GM18867 (cell line): Measurements from ENCODE around the gene ARMH3.
"Not testable (repeated sequence)": the region's sequence is repeated elsewhere in the genome, so short reads cannot be mapped to it uniquely, and the experiment has no call there.

Source experiments
- ATAC-seq: cut with Tn5 transposase; IDR thresholded peaks from one replicate; pipeline ENCODE4 v1.9.1; 2021; ENCODE audit warnings: mild to moderate bottlenecking, moderate library complexity; ENCODE audit not compliant: unreplicated experiment

ARMH3 gene

GRCh38 chr10:102055647-102056419 is at the start of gene ARMH3:
ARMH3 (minus strand) TSS chr10:102056173; CDS start chr10:102040114, 16,059 bp downstream.
- peak; percentile 92 for ATAC-seq

- no peak for ATAC-seq
Measured at GRCh38 chr10:102102421-102102820, 46.4 kb upstream of the ARMH3 start.

GRCh38 chr10:102101152-102101551 is 45.2 kb upstream of the ARMH3 start:
- ATAC-seq, result no peak

- no peak for ATAC-seq
Measured at GRCh38 chr10:102096449-102096848, 40.5 kb upstream of the ARMH3 start.

GRCh38 chr10:102090772-102091171 is 34.8 kb upstream of the ARMH3 start:
- no peak for ATAC-seq

- ATAC-seq, result no peak
Measured at GRCh38 chr10:102086196-102086595, 30.2 kb upstream of the ARMH3 start.

GRCh38 chr10:102085336-102085735 is 29.4 kb upstream of the ARMH3 start:
- ATAC-seq, result no peak

GRCh38 chr10:102083541-102083940 is 27.6 kb upstream of the ARMH3 start:
- ATAC-seq, result no peak

- ATAC-seq, result no peak
Measured at GRCh38 chr10:102072673-102073527, 16.9 kb upstream of the ARMH3 start.

- no peak for ATAC-seq
Measured at GRCh38 chr10:102069071-102069470, 13.1 kb upstream of the ARMH3 start.

GRCh38 chr10:102068216-102068615 is 12.2 kb upstream of the ARMH3 start:
- ATAC-seq, result no peak

GRCh38 chr10:102067091-102067916 is 11.3 kb upstream of the ARMH3 start:
- no peak for ATAC-seq

GRCh38 chr10:102066399-102067088 is 10.6 kb upstream of the ARMH3 start:
- no peak for ATAC-seq

- ATAC-seq, result peak; percentile 26
Measured at GRCh38 chr10:102065561-102066398, 9.8 kb upstream of the ARMH3 start.

- ATAC-seq, result peak; percentile 95
Measured at GRCh38 chr10:102064868-102065560, 9.0 kb upstream of the ARMH3 start, which contains the start of gene HPS6. HPS6 (plus strand) TSS chr10:102065349; CDS start chr10:102065475, 126 bp downstream.

GRCh38 chr10:102064503-102064867 is 8.5 kb upstream of the ARMH3 start:
- ATAC-seq, result no peak

GRCh38 chr10:102059987-102060386 is 4.0 kb upstream of the ARMH3 start:
- no peak for ATAC-seq

- not testable (repeated sequence) for ATAC-seq
Measured at GRCh38 chr10:102054881-102055646, 909 bp downstream of the ARMH3 start.
